Activated naive CD8-positive, alpha-beta T cell treated with anti-CD3 and anti-CD28 coated beads, Interleukin-2, amount 50 U/mL, for 24 hours (primary cell): ENCODE results near the gene KRTAP9-6.
"Not testable (repeated sequence)": the region's sequence is repeated elsewhere in the genome, so short reads cannot be mapped to it uniquely, and the experiment has no call there.

Source experiments
- ATAC-seq: fragments of 150-1000 bp; cut with Tn5 transposase; one replicate; pipeline ENCODE4 v1.10.0; 2021
- DNase-seq: peaks from one replicate; pipeline ENCODE4 v3.0.0; 2021
- H3K27ac Mint-ChIP-seq: one replicate; pipeline ENCODE4 v1.8.0; 2021; ENCODE audit warnings: mild to moderate bottlenecking, mixed read lengths
- H3K27me3 Mint-ChIP-seq: one replicate; pipeline ENCODE4 v1.8.0; 2021; ENCODE audit warnings: mixed read lengths
- H3K36me3 Mint-ChIP-seq: one replicate; pipeline ENCODE4 v1.8.0; 2021; ENCODE audit warnings: low read depth, mixed read lengths
- H3K4me1 Mint-ChIP-seq: one replicate; pipeline ENCODE4 v1.8.0; 2021; ENCODE audit warnings: mixed read lengths
- H3K4me3 Mint-ChIP-seq: one replicate; pipeline ENCODE4 v1.8.0; 2021; ENCODE audit warnings: mild to moderate bottlenecking, moderate library complexity, mixed read lengths
- H3K9me3 Mint-ChIP-seq: one replicate; pipeline ENCODE4 v1.8.0; 2021; ENCODE audit warnings: mixed read lengths

The KRTAP9-6 gene

GRCh38 chr17:41255381-41256290 is 9.5 kb upstream of the KRTAP9-6 start, which contains the start of gene KRTAP9-9:
Gene KRTAP9-9, plus strand, starts transcription at chr17:41255384.
- H3K27ac Mint-ChIP-seq, H3K36me3 Mint-ChIP-seq, H3K4me1 Mint-ChIP-seq, H3K9me3 Mint-ChIP-seq, DNase-seq, ATAC-seq, H3K4me3 Mint-ChIP-seq, H3K27me3 Mint-ChIP-seq: not testable (repeated sequence)

GRCh38 chr17:41256291-41256685 is 8.9 kb upstream of the KRTAP9-6 start:
- Mint-ChIP-seq H3K4me1 (peaks cover 10% of the 10 kb centered on the region), H3K27ac (no peak overlapping the region), H3K36me3 (no peaks in the 10 kb centered on the region), H3K9me3 (no peaks in the 10 kb centered on the region), H3K4me3 (no peak overlapping the region), H3K27me3 (peaks cover 3% of the 10 kb centered on the region)
- ATAC-seq = no peak
- no peak for DNase-seq

- Mint-ChIP-seq H3K27ac (no peak overlapping the region), H3K4me1 (peaks cover 10% of the 10 kb centered on the region), H3K4me3 (no peak overlapping the region), H3K9me3 (no peaks in the 10 kb centered on the region), H3K27me3 (peaks cover 3% of the 10 kb centered on the region), H3K36me3 (no peaks in the 10 kb centered on the region)
- DNase-seq (no peak), ATAC-seq (no peak)
These were observed 6.8 kb upstream of the KRTAP9-6 start for GRCh38 chr17:41258406-41258805.

- ATAC-seq (no peak), DNase-seq (no peak)
- Mint-ChIP-seq H3K4me1 (peaks cover 10% of the 10 kb centered on the region), H3K36me3 (no peaks in the 10 kb centered on the region), H3K27ac (no peak overlapping the region), H3K4me3 (no peak overlapping the region), H3K9me3 (no peaks in the 10 kb centered on the region), H3K27me3 (peaks cover 3% of the 10 kb centered on the region)
These were observed 2.0 kb upstream of the KRTAP9-6 start for GRCh38 chr17:41263212-41263611.

GRCh38 chr17:41264599-41264998 is 579 bp upstream of the KRTAP9-6 start:
- Mint-ChIP-seq H3K27me3 (no peaks in the 10 kb centered on the region), H3K9me3 (no peaks in the 10 kb centered on the region), H3K4me1 (peaks cover 10% of the 10 kb centered on the region), H3K36me3 (no peaks in the 10 kb centered on the region), H3K4me3 (no peak overlapping the region), H3K27ac (no peak overlapping the region)
- DNase-seq (no peak), ATAC-seq (no peak)

- Mint-ChIP-seq H3K27ac (no peak overlapping the region), H3K9me3 (no peaks in the 10 kb centered on the region), H3K4me3 (no peak overlapping the region), H3K36me3 (no peaks in the 10 kb centered on the region), H3K27me3 (no peaks in the 10 kb centered on the region), H3K4me1 (no peaks in the 10 kb centered on the region)
- ATAC-seq (no peak), DNase-seq (no peak)
These were observed 2.5 kb downstream of the KRTAP9-6 start for GRCh38 chr17:41267711-41268110.

- not testable (repeated sequence) for H3K27ac Mint-ChIP-seq, H3K4me1 Mint-ChIP-seq, H3K27me3 Mint-ChIP-seq, H3K9me3 Mint-ChIP-seq, ATAC-seq, H3K36me3 Mint-ChIP-seq, DNase-seq, H3K4me3 Mint-ChIP-seq
These were observed 6.1 kb downstream of the KRTAP9-6 start for GRCh38 chr17:41271323-41271722.

- H3K27me3 Mint-ChIP-seq = peaks cover 2% of the 10 kb centered on the region
- DNase-seq (no peak), ATAC-seq (no peak)
- no peaks in the 10 kb centered on the region for H3K9me3 Mint-ChIP-seq
- no peak overlapping the region for H3K27ac Mint-ChIP-seq
- no peaks in the 10 kb centered on the region for H3K36me3 Mint-ChIP-seq
- H3K4me1 Mint-ChIP-seq = no peaks in the 10 kb centered on the region
- H3K4me3 Mint-ChIP-seq = no peak overlapping the region
These were observed 6.7 kb downstream of the KRTAP9-6 start for GRCh38 chr17:41271858-41272257.

GRCh38 chr17:41275648-41276190 is 10.5 kb downstream of the KRTAP9-6 start, which contains the start of gene KRTAP9-7:
Gene KRTAP9-7, plus strand, starts transcription at chr17:41275698. Its CDS starts 0 bp downstream, at chr17:41275698.
- not testable (repeated sequence) for DNase-seq, ATAC-seq, H3K27ac Mint-ChIP-seq, H3K4me3 Mint-ChIP-seq, H3K4me1 Mint-ChIP-seq, H3K27me3 Mint-ChIP-seq, H3K36me3 Mint-ChIP-seq, H3K9me3 Mint-ChIP-seq

- Mint-ChIP-seq H3K36me3 (no peaks in the 10 kb centered on the region), H3K4me3 (no peak overlapping the region), H3K27ac (no peak overlapping the region), H3K9me3 (no peaks in the 10 kb centered on the region), H3K27me3 (peaks cover 2% of the 10 kb centered on the region), H3K4me1 (no peaks in the 10 kb centered on the region)
- ATAC-seq (no peak), DNase-seq (no peak)
These were observed 13.2 kb downstream of the KRTAP9-6 start for GRCh38 chr17:41278176-41278955.

- Mint-ChIP-seq H3K36me3 (no peaks in the 10 kb centered on the region), H3K4me3 (no peak overlapping the region), H3K27ac (no peak overlapping the region), H3K27me3 (no peaks in the 10 kb centered on the region), H3K9me3 (no peaks in the 10 kb centered on the region), H3K4me1 (peaks cover 10% of the 10 kb centered on the region)
- ATAC-seq = no peak
- DNase-seq = no peak
These were observed 18.9 kb downstream of the KRTAP9-6 start for GRCh38 chr17:41284043-41284442.

GRCh38 chr17:41284546-41284945 is 19.4 kb downstream of the KRTAP9-6 start:
- no peak overlapping the region for H3K4me3 Mint-ChIP-seq
- H3K27ac Mint-ChIP-seq = no peak overlapping the region
- ATAC-seq (no peak), DNase-seq (no peak)
- no peaks in the 10 kb centered on the region for H3K27me3 Mint-ChIP-seq
- no peaks in the 10 kb centered on the region for H3K9me3 Mint-ChIP-seq
- peaks cover 10% of the 10 kb centered on the region for H3K4me1 Mint-ChIP-seq
- no peaks in the 10 kb centered on the region for H3K36me3 Mint-ChIP-seq

- H3K36me3 Mint-ChIP-seq = no peaks in the 10 kb centered on the region
- peaks cover 10% of the 10 kb centered on the region for H3K4me1 Mint-ChIP-seq
- no peaks in the 10 kb centered on the region for H3K27me3 Mint-ChIP-seq
- no peak overlapping the region for H3K27ac Mint-ChIP-seq
- H3K9me3 Mint-ChIP-seq = no peaks in the 10 kb centered on the region
- no peak overlapping the region for H3K4me3 Mint-ChIP-seq
- ATAC-seq (no peak), DNase-seq (no peak)
These were observed 21.9 kb downstream of the KRTAP9-6 start for GRCh38 chr17:41287050-41287449.

- H3K9me3 Mint-ChIP-seq = peaks cover 3% of the 10 kb centered on the region
- no peak overlapping the region for H3K27ac Mint-ChIP-seq
- DNase-seq = no peak
- no peaks in the 10 kb centered on the region for H3K36me3 Mint-ChIP-seq
- H3K27me3 Mint-ChIP-seq = no peaks in the 10 kb centered on the region
- H3K4me3 Mint-ChIP-seq = no peak overlapping the region
- ATAC-seq = no peak
- H3K4me1 Mint-ChIP-seq = no peaks in the 10 kb centered on the region
These were observed 28.8 kb downstream of the KRTAP9-6 start for GRCh38 chr17:41294016-41294415.

GRCh38 chr17:41296846-41297245 is 31.7 kb downstream of the KRTAP9-6 start:
- H3K4me3 Mint-ChIP-seq = no peak overlapping the region
- no peak overlapping the region for H3K27ac Mint-ChIP-seq

More at GRCh38 chr17:41296846-41297245, 31.7 kb downstream of the KRTAP9-6 start:
- DNase-seq (no peak), ATAC-seq (no peak)
- Mint-ChIP-seq H3K9me3 (peaks cover 10% of the 10 kb centered on the region), H3K27me3 (no peaks in the 10 kb centered on the region), H3K36me3 (no peaks in the 10 kb centered on the region), H3K4me1 (peaks cover 9% of the 10 kb centered on the region)
